ENCODE results near the gene AXIN2.
"Not testable (repeated sequence)": the region's sequence is repeated elsewhere in the genome, so short reads cannot be mapped to it uniquely, and the experiment has no call there.

AXIN2 gene

DNA sequence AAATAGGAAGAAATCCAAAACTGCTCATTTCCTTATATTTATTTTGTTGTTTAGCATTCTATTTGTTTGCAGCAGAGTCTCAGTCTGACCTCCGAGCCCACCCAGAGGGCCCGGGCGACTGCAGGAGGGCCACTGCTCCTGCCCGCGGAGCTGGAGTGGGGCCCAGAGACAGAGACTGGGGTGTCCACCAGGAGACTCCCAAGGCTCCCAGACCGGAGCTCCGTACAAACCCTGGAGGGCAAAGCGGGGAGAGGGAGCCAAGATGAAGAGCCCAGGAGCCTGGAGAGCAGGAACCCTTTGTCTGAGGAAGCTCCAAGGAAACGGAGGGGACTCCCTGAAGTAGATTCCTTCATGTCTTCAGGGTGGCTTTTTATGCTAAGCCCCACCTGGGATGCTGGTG, 57.9 kb downstream of the AXIN2 start:
- Mint-ChIP-seq H3K4me3 (no peak overlapping the region), H3K9me3 (no peaks in the 10 kb centered on the region), H3K27me3 (peaks cover 0 to 22% of the 10 kb centered on the region in 2 donors), H3K36me3 (ENCODE audit: insufficient read depth) (peaks cover 4% of the 10 kb centered on the region), H3K4me1 (ENCODE audit: low read depth in 2 of 2) (no peaks in the 10 kb centered on the region), H3K27ac (no peak overlapping the region)
- no peak for ATAC-seq (replicated peaks)
- no peak for DNase-seq

- H3K36me3 Mint-ChIP-seq (ENCODE audit: insufficient read depth), result peaks cover 4% of the 10 kb centered on the region
- no peak overlapping the region for H3K4me3 Mint-ChIP-seq
- H3K27ac Mint-ChIP-seq, result no peak overlapping the region
- H3K27me3 Mint-ChIP-seq, result peaks cover 20 to 37% of the 10 kb centered on the region in 2 donors
- DNase-seq (no peak), ATAC-seq (replicated peaks) (no peak)
- H3K4me1 Mint-ChIP-seq (ENCODE audit: low read depth in 2 of 2), result peaks cover 5 to 14% of the 10 kb centered on the region in 2 donors
- no peaks in the 10 kb centered on the region for H3K9me3 Mint-ChIP-seq
These were observed 62.6 kb downstream of the AXIN2 start for GRCh38 chr17:65498816-65499215.

DNA sequence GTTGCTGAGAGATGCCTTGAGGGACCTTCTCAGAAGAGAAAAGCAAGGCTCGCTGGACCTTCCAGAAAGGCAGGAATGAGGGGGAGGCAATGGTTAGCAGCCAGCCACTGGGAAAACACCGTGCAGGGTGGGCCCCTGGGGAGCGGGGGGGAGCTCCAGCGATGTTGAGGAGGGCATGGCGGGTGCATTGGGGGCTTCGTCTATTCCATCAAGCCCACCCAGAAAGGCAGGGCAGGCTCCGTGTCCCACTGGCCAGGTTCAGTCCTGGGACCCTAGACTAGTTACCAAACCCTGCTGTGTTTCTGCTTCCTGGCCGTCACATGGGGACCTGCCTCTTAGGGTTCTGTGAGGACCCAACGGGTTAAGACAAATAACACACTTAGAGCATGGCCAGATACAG, 64.6 kb downstream of the AXIN2 start:
- Mint-ChIP-seq H3K36me3 (ENCODE audit: insufficient read depth) (no peaks in the 10 kb centered on the region), H3K27ac (no peak overlapping the region), H3K4me3 (no peak overlapping the region), H3K9me3 (no peaks in the 10 kb centered on the region), H3K27me3 (peaks cover 34 to 38% of the 10 kb centered on the region in 2 donors), H3K4me1 (ENCODE audit: low read depth in 2 of 2) (peaks cover 5 to 14% of the 10 kb centered on the region in 2 donors)
- no peak for ATAC-seq (replicated peaks)
- DNase-seq, result no peak

DNA sequence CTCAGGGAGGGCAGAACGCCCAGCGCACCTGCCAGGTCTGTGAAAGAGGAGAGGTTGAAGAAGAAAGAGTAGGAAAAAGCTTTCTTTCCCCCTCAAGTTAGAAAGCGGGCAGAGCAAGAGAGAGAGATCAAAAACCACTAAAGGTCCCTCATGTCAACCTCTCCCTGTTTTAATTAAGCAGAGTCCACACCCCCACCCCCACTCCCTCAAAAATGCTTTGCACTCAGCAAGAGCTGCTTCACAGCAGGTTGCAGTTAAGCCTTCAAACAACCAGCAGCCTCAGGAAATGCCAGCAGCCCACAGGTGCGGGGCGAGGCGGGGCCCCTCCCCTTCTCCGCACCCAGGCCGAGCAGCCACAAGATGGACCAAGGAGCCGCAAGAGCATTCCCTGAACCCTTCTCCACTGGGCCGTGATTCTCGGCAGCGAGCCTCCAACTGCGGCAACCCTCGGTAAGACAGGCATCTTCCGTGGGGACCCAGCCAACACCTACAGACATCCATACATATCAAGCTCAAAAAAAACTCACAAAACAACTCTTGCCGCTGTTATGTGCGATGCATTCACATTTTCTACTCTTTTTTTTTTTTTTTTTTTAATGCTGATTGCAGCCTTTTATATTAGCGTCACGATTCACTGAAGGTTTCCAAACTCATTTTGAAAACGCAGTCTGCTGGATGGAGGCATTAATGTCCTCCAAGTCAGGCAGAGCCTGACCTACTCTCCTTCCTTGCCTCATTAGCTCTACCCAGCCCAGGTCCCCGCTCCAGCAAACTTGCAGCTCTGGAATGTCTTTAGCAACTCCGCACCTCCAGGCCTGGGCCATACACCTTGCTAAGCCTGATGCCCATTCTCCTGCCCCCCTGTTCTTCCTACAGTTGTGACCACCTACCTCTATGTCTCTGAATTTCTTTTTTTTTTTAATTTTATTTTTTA, 66.1 kb downstream of the AXIN2 start:
- Mint-ChIP-seq H3K27ac (no peak overlapping the region), H3K4me1 (ENCODE audit: low read depth in 2 of 2) (peaks cover 5 to 14% of the 10 kb centered on the region in 2 donors), H3K4me3 (peak overlapping the region; percentile 53), H3K36me3 (ENCODE audit: insufficient read depth) (no peaks in the 10 kb centered on the region), H3K9me3 (no peaks in the 10 kb centered on the region), H3K27me3 (peaks cover 42 to 51% of the 10 kb centered on the region in 2 donors)
- ATAC-seq (replicated peaks) (peak; percentile 29), DNase-seq (no peak)

GRCh38 chr17:65489413-65490155, 71.9 kb downstream of the AXIN2 start:
- no peaks in the 10 kb centered on the region for H3K4me1 Mint-ChIP-seq (ENCODE audit: low read depth in 2 of 2)
- H3K27me3 Mint-ChIP-seq, result peaks cover 34 to 40% of the 10 kb centered on the region in 2 donors
- no peaks in the 10 kb centered on the region for H3K9me3 Mint-ChIP-seq
- peaks cover 4% of the 10 kb centered on the region for H3K36me3 Mint-ChIP-seq (ENCODE audit: insufficient read depth)
- ATAC-seq (replicated peaks), result no peak
- H3K4me3 Mint-ChIP-seq, result no peak overlapping the region
- no peak overlapping the region for H3K27ac Mint-ChIP-seq
- DNase-seq, result no peak

- ATAC-seq (replicated peaks), result no peak
- Mint-ChIP-seq H3K4me3 (no peak overlapping the region), H3K27me3 (peaks cover 34 to 40% of the 10 kb centered on the region in 2 donors), H3K4me1 (ENCODE audit: low read depth in 2 of 2) (no peaks in the 10 kb centered on the region), H3K9me3 (no peaks in the 10 kb centered on the region), H3K27ac (no peak overlapping the region), H3K36me3 (ENCODE audit: insufficient read depth) (peaks cover 4% of the 10 kb centered on the region)
- DNase-seq, result no peak
These were observed 72.8 kb downstream of the AXIN2 start for GRCh38 chr17:65488665-65489064.

GRCh38 chr17:65487990-65488389, 73.5 kb downstream of the AXIN2 start:
- no peak for ATAC-seq (replicated peaks)
- no peak for DNase-seq
- Mint-ChIP-seq H3K4me3 (no peak overlapping the region), H3K4me1 (ENCODE audit: low read depth in 2 of 2) (no peaks in the 10 kb centered on the region), H3K9me3 (no peaks in the 10 kb centered on the region), H3K36me3 (ENCODE audit: insufficient read depth) (peaks cover 4% of the 10 kb centered on the region), H3K27ac (no peak overlapping the region), H3K27me3 (peaks cover 34 to 39% of the 10 kb centered on the region in 2 donors)

GRCh38 chr17:65487161-65487560, 74.3 kb downstream of the AXIN2 start:
- H3K27ac Mint-ChIP-seq, result peak overlapping the region in 1 of 2 donors; percentile 33
- no peaks in the 10 kb centered on the region for H3K4me1 Mint-ChIP-seq (ENCODE audit: low read depth in 2 of 2)
- H3K27me3 Mint-ChIP-seq, result peaks cover 29 to 30% of the 10 kb centered on the region in 2 donors
- no peak overlapping the region for H3K4me3 Mint-ChIP-seq
- no peaks in the 10 kb centered on the region for H3K9me3 Mint-ChIP-seq
- no peak for ATAC-seq (replicated peaks)
- DNase-seq, result no peak
- H3K36me3 Mint-ChIP-seq (ENCODE audit: insufficient read depth), result peaks cover 4% of the 10 kb centered on the region

GRCh38 chr17:65485388-65486299, 75.8 kb downstream of the AXIN2 start:
- no peaks in the 10 kb centered on the region for H3K9me3 Mint-ChIP-seq
- no peak overlapping the region for H3K4me3 Mint-ChIP-seq
- ATAC-seq (replicated peaks) (no peak), DNase-seq (no peak)
- H3K27ac Mint-ChIP-seq, result peak overlapping the region in 1 of 2 donors; percentile 36
- peaks cover 4% of the 10 kb centered on the region for H3K36me3 Mint-ChIP-seq (ENCODE audit: insufficient read depth)
- H3K4me1 Mint-ChIP-seq (ENCODE audit: low read depth in 2 of 2), result no peaks in the 10 kb centered on the region
- H3K27me3 Mint-ChIP-seq, result peaks cover 14 to 18% of the 10 kb centered on the region in 2 donors

DNA sequence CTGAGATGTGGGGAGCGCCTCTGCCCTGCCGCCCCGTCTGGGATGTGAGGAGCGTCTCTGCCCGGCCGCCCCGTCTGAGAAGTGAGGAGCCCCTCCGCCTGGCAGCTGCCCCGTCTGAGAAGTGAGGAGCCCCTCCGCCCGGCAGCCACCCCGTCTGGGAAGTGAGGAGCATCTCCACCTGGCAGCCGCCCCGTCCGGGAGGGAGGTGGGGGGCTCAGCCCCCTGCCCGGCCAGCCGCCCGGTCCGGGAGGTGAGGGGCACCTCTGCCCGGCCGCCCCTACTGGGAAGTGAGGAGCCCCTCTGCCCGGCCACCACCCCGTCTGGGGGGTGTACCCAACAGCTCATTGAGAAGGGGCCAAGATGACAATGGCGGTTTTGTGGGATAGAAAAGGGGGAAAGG, 77.0 kb downstream of the AXIN2 start:
- H3K27me3 Mint-ChIP-seq, result peaks cover 12 to 18% of the 10 kb centered on the region in 2 donors
- H3K9me3 Mint-ChIP-seq; H3K36me3 Mint-ChIP-seq (ENCODE audit: insufficient read depth); DNase-seq; ATAC-seq (replicated peaks); H3K27ac Mint-ChIP-seq; H3K4me3 Mint-ChIP-seq; H3K4me1 Mint-ChIP-seq (ENCODE audit: low read depth in 2 of 2): not testable (repeated sequence)

DNA sequence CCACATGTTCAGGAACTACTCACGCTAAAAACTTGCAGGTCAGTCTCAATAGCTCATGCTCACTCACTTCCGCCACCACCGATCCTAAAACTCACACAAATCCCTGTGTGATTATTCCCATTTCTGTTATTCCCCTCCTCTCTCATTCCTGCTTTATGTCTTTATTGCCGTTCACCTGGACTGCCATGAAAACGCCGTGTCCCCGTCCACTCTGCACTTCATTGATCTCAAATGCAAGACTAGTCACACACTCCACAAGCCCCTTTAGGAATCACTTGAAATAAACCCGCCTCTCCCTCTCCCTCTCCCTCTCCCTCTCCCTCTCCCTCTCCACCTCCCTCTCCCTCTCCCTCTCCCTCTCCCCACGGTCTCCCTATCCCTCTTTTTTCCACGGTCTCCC, 78.0 kb downstream of the AXIN2 start:
- Mint-ChIP-seq H3K4me1 (ENCODE audit: low read depth in 2 of 2) (no peaks in the 10 kb centered on the region), H3K27ac (no peak overlapping the region), H3K9me3 (no peaks in the 10 kb centered on the region), H3K36me3 (ENCODE audit: insufficient read depth) (peaks cover 4% of the 10 kb centered on the region), H3K27me3 (peaks cover 12 to 18% of the 10 kb centered on the region in 2 donors), H3K4me3 (no peak overlapping the region)
- ATAC-seq (replicated peaks), result no peak
- no peak for DNase-seq

DNA sequence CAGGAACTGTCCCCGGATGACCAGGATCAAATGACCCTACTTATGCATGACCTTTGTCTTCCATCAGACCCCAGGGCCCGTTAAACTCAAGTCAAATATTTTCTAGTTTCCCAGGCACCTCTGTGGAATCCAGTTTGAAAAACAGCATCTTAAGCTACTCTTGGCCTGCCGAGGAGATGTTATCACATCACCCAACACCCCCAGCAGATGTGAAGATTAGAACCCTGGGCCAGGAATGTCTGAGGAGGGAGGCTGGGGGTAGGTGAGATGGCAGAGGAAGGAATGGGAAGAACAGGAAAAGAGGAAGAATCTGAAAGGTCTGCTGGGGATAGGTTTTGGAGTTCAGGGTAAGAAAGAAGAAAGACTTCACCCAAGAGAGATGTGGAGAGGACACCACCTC, 79.2 kb downstream of the AXIN2 start:
- Mint-ChIP-seq H3K36me3 (ENCODE audit: insufficient read depth) (peaks cover 4% of the 10 kb centered on the region), H3K9me3 (no peaks in the 10 kb centered on the region), H3K27me3 (peaks cover 12 to 18% of the 10 kb centered on the region in 2 donors), H3K4me1 (ENCODE audit: low read depth in 2 of 2) (no peaks in the 10 kb centered on the region), H3K4me3 (no peak overlapping the region), H3K27ac (no peak overlapping the region)
- ATAC-seq (replicated peaks) (no peak), DNase-seq (no peak)

DNA sequence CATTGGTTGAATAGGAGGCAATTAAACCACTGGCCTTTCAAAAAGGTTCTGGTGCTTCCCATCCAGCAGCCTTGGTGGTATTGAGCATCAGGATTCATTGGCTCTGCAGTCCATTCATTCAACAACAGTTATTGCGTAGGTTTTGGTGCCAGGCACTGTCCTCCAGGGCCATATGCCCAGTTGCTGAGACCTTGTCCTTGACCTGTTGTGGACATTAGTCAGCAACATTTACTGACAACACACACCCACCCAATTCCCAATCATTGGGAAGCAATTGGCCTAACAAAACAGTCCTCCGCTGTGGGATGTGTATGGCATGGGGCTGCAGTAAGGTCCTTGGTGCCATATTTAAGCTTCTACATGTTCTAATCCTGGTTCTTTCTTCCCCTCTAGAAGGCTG, 82.2 kb downstream of the AXIN2 start:
- Mint-ChIP-seq H3K27ac (no peak overlapping the region), H3K36me3 (ENCODE audit: insufficient read depth) (no peaks in the 10 kb centered on the region), H3K4me1 (ENCODE audit: low read depth in 2 of 2) (no peaks in the 10 kb centered on the region), H3K9me3 (no peaks in the 10 kb centered on the region), H3K27me3 (peaks cover 5 to 20% of the 10 kb centered on the region in 2 donors), H3K4me3 (no peak overlapping the region)
- ATAC-seq (replicated peaks) (no peak), DNase-seq (no peak)
